Measurements from ENCODE around the gene MAOB.

Gene MAOB

GRCh38 chrX:43805579-43805978 is 76.7 kb downstream of the MAOB start:
- Histone ChIP-seq H3K9me2 (replicated peaks; ENCODE audit: insufficient read depth, low read length) (no peaks in the 10 kb centered on the region), H3K4me2 (ENCODE audit: low read depth, low read length) (no peak overlapping the region), H3K4me3 (ENCODE audit: low read length) (no peak overlapping the region), H4K20me1 (ENCODE audit: insufficient read depth, low read length) (no peaks in the 10 kb centered on the region), H3K27me3 (replicated peaks; ENCODE audit: insufficient read depth, low read length) (no peaks in the 10 kb centered on the region), H3K9me3 (replicated peaks; ENCODE audit: insufficient read depth, low read length) (no peaks in the 10 kb centered on the region), H3K27ac (ENCODE audit: low read length) (no peak overlapping the region), H3K9ac (ENCODE audit: low read length) (no peak overlapping the region), H3K4me1 (ENCODE audit: low read length) (no peaks in the 10 kb centered on the region), H3F3A (ENCODE audit: insufficient read depth, low read length) (no peaks in the 10 kb centered on the region), H2AFZ (ENCODE audit: low read length) (no peak overlapping the region), H3K36me3 (replicated peaks; ENCODE audit: insufficient read depth, low read length) (no peaks in the 10 kb centered on the region), H3K79me2 (ENCODE audit: low read length) (no peaks in the 10 kb centered on the region)
- TF ChIP-seq EZH2phosphoT487 (IDR thresholded peaks at IDR 0.05; ENCODE audit: low read length) (no peak), CTCF (IDR thresholded peaks at IDR 0.05; ENCODE audit: low read length) (no peak), EZH2 (optimal IDR thresholded peaks at IDR 0.05; ENCODE audit: low read depth, low read length) (no peak)
- no peak for DNase-seq

GRCh38 chrX:43804021-43804420 is 78.2 kb downstream of the MAOB start:
- no peak for TF ChIP-seq CTCF (IDR thresholded peaks at IDR 0.05; ENCODE audit: low read length)
- no peak for TF ChIP-seq EZH2phosphoT487 (IDR thresholded peaks at IDR 0.05; ENCODE audit: low read length)
- TF ChIP-seq EZH2 (optimal IDR thresholded peaks at IDR 0.05; ENCODE audit: low read depth, low read length) = no peak
- Histone ChIP-seq H3K79me2 (ENCODE audit: low read length) (no peaks in the 10 kb centered on the region), H2AFZ (ENCODE audit: low read length) (no peak overlapping the region), H3K9me3 (replicated peaks; ENCODE audit: insufficient read depth, low read length) (no peaks in the 10 kb centered on the region), H3K4me3 (ENCODE audit: low read length) (no peak overlapping the region), H3K36me3 (replicated peaks; ENCODE audit: insufficient read depth, low read length) (no peaks in the 10 kb centered on the region), H3K9ac (ENCODE audit: low read length) (no peak overlapping the region), H3K27ac (ENCODE audit: low read length) (no peak overlapping the region), H3F3A (ENCODE audit: insufficient read depth, low read length) (no peaks in the 10 kb centered on the region), H3K27me3 (replicated peaks; ENCODE audit: insufficient read depth, low read length) (no peaks in the 10 kb centered on the region), H3K4me2 (ENCODE audit: low read depth, low read length) (no peak overlapping the region), H3K9me2 (replicated peaks; ENCODE audit: insufficient read depth, low read length) (no peaks in the 10 kb centered on the region), H3K4me1 (ENCODE audit: low read length) (no peaks in the 10 kb centered on the region), H4K20me1 (ENCODE audit: insufficient read depth, low read length) (no peaks in the 10 kb centered on the region)
- DNase-seq = no peak

GRCh38 chrX:43785930-43786591 is 96.2 kb downstream of the MAOB start:
- no peak for TF ChIP-seq CTCF (IDR thresholded peaks at IDR 0.05; ENCODE audit: low read length)
- TF ChIP-seq EZH2phosphoT487 (IDR thresholded peaks at IDR 0.05; ENCODE audit: low read length) = no peak

More at GRCh38 chrX:43785930-43786591, 96.2 kb downstream of the MAOB start:
- H3K4me3 ChIP-seq (ENCODE audit: low read length) = no peak overlapping the region
- DNase-seq = no peak
- H3K9me3 ChIP-seq (replicated peaks; ENCODE audit: insufficient read depth, low read length) = no peaks in the 10 kb centered on the region
- H2AFZ ChIP-seq (ENCODE audit: low read length) = no peak overlapping the region
- H3K9ac ChIP-seq (ENCODE audit: low read length) = no peak overlapping the region
- no peak overlapping the region for H3K4me2 ChIP-seq (ENCODE audit: low read depth, low read length)
- H3F3A ChIP-seq (ENCODE audit: insufficient read depth, low read length) = no peaks in the 10 kb centered on the region
- no peak overlapping the region for H3K27ac ChIP-seq (ENCODE audit: low read length)
- no peaks in the 10 kb centered on the region for H3K27me3 ChIP-seq (replicated peaks; ENCODE audit: insufficient read depth, low read length)
- no peaks in the 10 kb centered on the region for H3K36me3 ChIP-seq (replicated peaks; ENCODE audit: insufficient read depth, low read length)
- no peaks in the 10 kb centered on the region for H4K20me1 ChIP-seq (ENCODE audit: insufficient read depth, low read length)
- H3K9me2 ChIP-seq (replicated peaks; ENCODE audit: insufficient read depth, low read length) = no peaks in the 10 kb centered on the region
- H3K4me1 ChIP-seq (ENCODE audit: low read length) = no peaks in the 10 kb centered on the region
- no peaks in the 10 kb centered on the region for H3K79me2 ChIP-seq (ENCODE audit: low read length)
